ENCODE results near the gene ZBED1.

GRCh38 chrX:2521927-2522386 lies 21.2 kb upstream of the ZBED1 start:
- TF ChIP-seq GABPA (IDR thresholded peaks at IDR 0.05; ENCODE audit: low read depth): no peak
- no peak for TF ChIP-seq CTCF (IDR thresholded peaks at IDR 0.05; ENCODE audit: insufficient read depth, low read length)
- TF ChIP-seq POLR2AphosphoS5 (IDR thresholded peaks at IDR 0.05; ENCODE audit: low read depth): no peak
- no peak for TF ChIP-seq REST (IDR thresholded peaks at IDR 0.05; ENCODE audit: insufficient replicate concordance, low read depth)
